ENCODE measurements around the gene NEDD4L. TPM values are rescaled to one million over a fixed set of nuclear protein-coding genes. Genes with fewer than 3 reads are reported as not detected.

Gene NEDD4L
- total RNA-seq, 1 donor from 2014 or later: 32.6 TPM

- Mint-ChIP-seq H3K36me3 (ENCODE audit: low read depth) (peaks cover 27% of the 10 kb centered on the region), H3K27ac (no peak overlapping the region), H3K9me3 (no peaks in the 10 kb centered on the region), H3K4me1 (no peaks in the 10 kb centered on the region), H3K27me3 (no peaks in the 10 kb centered on the region), H3K4me3 (no peak overlapping the region)
- POLR2A ChIA-PET: no interaction called here
- no peak for TF ChIP-seq CTCF (IDR thresholded peaks at IDR 0.05)
- intact Hi-C loops (cut with micrococcal nuclease): loop anchor here (5.0 kb wide), 1 partner anchor 408 kb away; no protein-coding TSS in a partner anchor
- ATAC-seq (ENCODE audit: low read depth) (no peak), DNase-seq (no peak)
- CTCF ChIA-PET: no interaction called here
Observed at GRCh38 chr18:58354791-58355190, 310.8 kb downstream of the NEDD4L start.

GRCh38 chr18:58355243-58355642 lies 311.2 kb downstream of the NEDD4L start:
- DNase-seq: no peak
- Mint-ChIP-seq H3K9me3 (no peaks in the 10 kb centered on the region), H3K27ac (no peak overlapping the region), H3K4me3 (no peak overlapping the region), H3K36me3 (ENCODE audit: low read depth) (peaks cover 27% of the 10 kb centered on the region), H3K27me3 (no peaks in the 10 kb centered on the region), H3K4me1 (no peaks in the 10 kb centered on the region)
- intact Hi-C loops (cut with micrococcal nuclease): loop anchor here (5.0 kb wide), 1 partner anchor 407 kb away; no protein-coding TSS in a partner anchor
- ChIA-PET CTCF (no interaction called here), POLR2A (no interaction called here)
- TF ChIP-seq CTCF (IDR thresholded peaks at IDR 0.05): no peak
- ATAC-seq (ENCODE audit: low read depth): no peak

GRCh38 chr18:58359218-58359617 lies 315.2 kb downstream of the NEDD4L start:
- no peak overlapping the region for H3K27ac Mint-ChIP-seq
- intact Hi-C loops (cut with micrococcal nuclease): loop anchor here (5.0 kb wide), 1 partner anchor 403 kb away; no protein-coding TSS in a partner anchor
- no peaks in the 10 kb centered on the region for H3K4me1 Mint-ChIP-seq

GRCh38 chr18:58359620-58360019 lies 315.6 kb downstream of the NEDD4L start:
- Mint-ChIP-seq H3K27me3 (no peaks in the 10 kb centered on the region), H3K4me1 (no peaks in the 10 kb centered on the region), H3K27ac (no peak overlapping the region), H3K9me3 (no peaks in the 10 kb centered on the region), H3K36me3 (ENCODE audit: low read depth) (peaks cover 7% of the 10 kb centered on the region), H3K4me3 (no peak overlapping the region)
- intact Hi-C loops (cut with micrococcal nuclease): loop anchor here (5.0 kb wide), 1 partner anchor 403 kb away; no protein-coding TSS in a partner anchor
- TF ChIP-seq CTCF (IDR thresholded peaks at IDR 0.05): no peak
- ATAC-seq (ENCODE audit: low read depth) (no peak), DNase-seq (no peak)
- POLR2A ChIA-PET: no interaction called here
- CTCF ChIA-PET: no interaction called here

More at GRCh38 chr18:58359218-58359617, 315.2 kb downstream of the NEDD4L start:
- Mint-ChIP-seq H3K36me3 (ENCODE audit: low read depth) (peaks cover 5% of the 10 kb centered on the region), H3K4me3 (no peak overlapping the region), H3K9me3 (no peaks in the 10 kb centered on the region), H3K27me3 (no peaks in the 10 kb centered on the region)
- ChIA-PET POLR2A (no interaction called here), CTCF (no interaction called here)
- DNase-seq (no peak), ATAC-seq (ENCODE audit: low read depth) (no peak)
- no peak for TF ChIP-seq CTCF (IDR thresholded peaks at IDR 0.05)

- no peak for DNase-seq
- no peaks in the 10 kb centered on the region for H3K4me1 Mint-ChIP-seq
- H3K9me3 Mint-ChIP-seq: no peaks in the 10 kb centered on the region
- no peak overlapping the region for H3K27ac Mint-ChIP-seq
- peaks cover 13% of the 10 kb centered on the region for H3K36me3 Mint-ChIP-seq (ENCODE audit: low read depth)
- no peak for ATAC-seq (ENCODE audit: low read depth)
- intact Hi-C loops (cut with micrococcal nuclease): no loop called here
- no peak overlapping the region for H3K4me3 Mint-ChIP-seq
- CTCF ChIA-PET: no interaction called here
- TF ChIP-seq CTCF (IDR thresholded peaks at IDR 0.05): no peak
- H3K27me3 Mint-ChIP-seq: no peaks in the 10 kb centered on the region
- POLR2A ChIA-PET: no interaction called here
Observed at GRCh38 chr18:58360324-58360723, 316.3 kb downstream of the NEDD4L start.

Data from activated B cell treated with CpG ODN at 0.5 μM for 24 hours (primary cell).